GM23338 (cell line): ENCODE measurements around the gene ALKBH4. TPM values are rescaled to one million over a fixed set of nuclear protein-coding genes. Genes with fewer than 3 reads are reported as not detected.

Experiments used
- ATAC-seq: fragments of 200-7000 bp; cut with Tn5 transposase; 3 replicates; pipeline ENCODE4 v1.9.1; 2020
- DNase-seq: peaks from one replicate; pipeline ENCODE4 v3.0.0-alpha.2; 2015; ENCODE audit warnings: low spot score
- H2AFZ ChIP-seq: fragments of 200-600 bp; sonication (generic); 2 replicates; pipeline ENCODE4 v1.8.0; 2016; ENCODE audit warnings: antibody characterized with exemption, mild to moderate bottlenecking, moderate library complexity
- H3F3A ChIP-seq: fragments of 200-600 bp; sonication (generic); replicated peaks from 2 replicates; pipeline ENCODE4 v1.8.0; 2017; ENCODE audit warnings: antibody characterized with exemption, mixed run types, low read depth
- H3K27ac ChIP-seq: fragments of 200-600 bp; sonication (generic); 2 replicates; pipeline ENCODE4 v1.6.1; 2016; ENCODE audit warnings: low read depth
- H3K27me3 ChIP-seq: fragments of 200-600 bp; sonication (generic); 2 replicates; pipeline ENCODE4 v1.8.0; 2016; ENCODE audit warnings: mild to moderate bottlenecking, mixed run types, moderate library complexity; ENCODE audit not compliant: insufficient read depth
- H3K36me3 ChIP-seq: fragments of 200-600 bp; sonication (generic); 2 replicates; pipeline ENCODE4 v1.8.0; 2016; ENCODE audit warnings: mild to moderate bottlenecking; ENCODE audit not compliant: insufficient read depth
- H3K4me1 ChIP-seq: fragments of 200-600 bp; sonication (generic); 2 replicates; pipeline ENCODE4 v1.8.0; 2016; ENCODE audit warnings: mild to moderate bottlenecking, moderate library complexity; ENCODE audit not compliant: insufficient read depth
- H3K4me2 ChIP-seq: fragments of 200-600 bp; sonication (generic); 2 replicates; pipeline ENCODE4 v1.7.1; 2017; ENCODE audit warnings: mixed run types
- H3K4me3 ChIP-seq: fragments of 200-600 bp; sonication (generic); 2 replicates; pipeline ENCODE4 v1.6.1; 2016; ENCODE audit warnings: mixed run types
- H3K79me2 ChIP-seq: fragments of 200-600 bp; sonication (generic); replicated peaks from 2 replicates; pipeline ENCODE4 v1.8.0; 2017; ENCODE audit warnings: mild to moderate bottlenecking; ENCODE audit not compliant: insufficient read depth
- H3K9me2 ChIP-seq: fragments of 200-600 bp; sonication (generic); 2 replicates; pipeline ENCODE4 v1.8.0; 2017; ENCODE audit not compliant: insufficient read depth
- H4K20me1 ChIP-seq: fragments of 200-600 bp; sonication (generic); replicated peaks from 2 replicates; pipeline ENCODE4 v1.8.0; 2017; ENCODE audit warnings: mild to moderate bottlenecking; ENCODE audit not compliant: insufficient read depth
- H3K27ac Mint-ChIP-seq: 2 replicates; pipeline ENCODE4 v1.8.0; 2020; ENCODE audit warnings: inconsistent platforms, mild to moderate bottlenecking, moderate library complexity, mixed read lengths
- H3K27me3 Mint-ChIP-seq: 3 replicates; pipeline ENCODE4 v1.8.0; 2022; ENCODE audit warnings: low read depth, mild to moderate bottlenecking, moderate library complexity, mixed read lengths, inconsistent platforms; ENCODE audit not compliant: insufficient read depth, poor library complexity
- H3K36me3 Mint-ChIP-seq: 3 replicates; pipeline ENCODE4 v1.8.0; 2021; ENCODE audit warnings: low read depth, mild to moderate bottlenecking, inconsistent platforms, moderate library complexity, mixed read lengths
- H3K4me1 Mint-ChIP-seq: 3 replicates; pipeline ENCODE4 v1.8.0; 2020; ENCODE audit warnings: mild to moderate bottlenecking, inconsistent platforms, mixed read lengths
- H3K4me3 Mint-ChIP-seq: 3 replicates; pipeline ENCODE4 v1.8.0; 2021; ENCODE audit warnings: moderate library complexity, mild to moderate bottlenecking, inconsistent platforms, mixed read lengths
- H3K9me3 Mint-ChIP-seq: 3 replicates; pipeline ENCODE4 v1.8.0; 2020; ENCODE audit warnings: moderate library complexity, mild to moderate bottlenecking, inconsistent platforms, mixed read lengths
- CREB1 ChIP-seq: fragments of 250-450 bp; sonication (Bioruptor Pico); IDR thresholded peaks from 2 replicates; pipeline ENCODE4 v1.5.0; 2020; ENCODE audit warnings: low read depth, mild to moderate bottlenecking, moderate library complexity
- EZH2 ChIP-seq: fragments of 200-600 bp; sonication (generic); IDR thresholded peaks from one replicate; pipeline ENCODE4 v1.8.0; 2017; ENCODE audit warnings: antibody characterized with exemption, mild to moderate bottlenecking, low read depth; ENCODE audit not compliant: unreplicated experiment
- JUNB ChIP-seq: IDR thresholded peaks from one replicate; pipeline ENCODE4 v1.6.1; 2016; ENCODE audit warnings: antibody characterized with exemption; ENCODE audit not compliant: unreplicated experiment
- POLR2AphosphoS5 ChIP-seq: IDR thresholded peaks from 2 replicates; pipeline ENCODE4 v1.6.1; 2016; ENCODE audit warnings: antibody characterized with exemption, low read depth
- ZNF114 ChIP-seq: fragments of 250-450 bp; sonication (Bioruptor Pico); IDR thresholded peaks from 2 replicates; pipeline ENCODE4 v1.5.0; 2020; ENCODE audit warnings: mild to moderate bottlenecking, moderate library complexity
- ZNF331 ChIP-seq: fragments of 250-450 bp; sonication (Bioruptor Pico); IDR thresholded peaks from 2 replicates; pipeline ENCODE4 v1.5.0; 2020; ENCODE audit warnings: low read depth, mild to moderate bottlenecking, moderate library complexity
- polyA plus RNA-seq: library from polyadenylated mRNA; unstranded; fragments of >200 nt; fragmentation: Nextera tagmentation; extraction: Ambion mirVana; gene quantifications from 2 replicates; pipeline ENCODE4 v1.2.1, GENCODE V29; 2016
- total RNA-seq: library from RNA; depleted of rRNA; stranded (reverse); fragments of >200 nt; shearing (Covaris generic); gene quantifications from 2 replicates; pipeline ENCODE4 v1.2.3, GENCODE V29; 2014
- TF ChIP-seq, protein P1 (sequence below): IDR thresholded peaks from one replicate; pipeline ENCODE4 v1.6.1; 2018; ENCODE audit warnings: antibody characterized with exemption; ENCODE audit not compliant: unreplicated experiment
- TF ChIP-seq, protein P2 (sequence below), 2 experiments: fragments of 200-600 bp in 1 of 2; sonication (generic) in 1 of 2; conservative IDR thresholded peaks; 2 replicates each; pipeline versions ENCODE4 v1.5.1 to v1.6.1; 2016 to 2017; ENCODE audit warnings: antibody characterized with exemption in 2 of 2, low read depth in 2 of 2, mild to moderate bottlenecking in 2 of 2, moderate library complexity in 1 of 2
- TF ChIP-seq, protein P3 (sequence below): fragments of 250-450 bp; sonication (Bioruptor Pico); IDR thresholded peaks from 2 replicates; pipeline ENCODE4 v1.5.0; 2020; ENCODE audit warnings: mild to moderate bottlenecking, moderate library complexity
- TF ChIP-seq, protein P4 (sequence below): IDR thresholded peaks from 2 replicates; pipeline ENCODE4 v1.6.1; 2016; ENCODE audit warnings: antibody characterized with exemption

Gene ALKBH4
- total and polyA plus RNA-seq, 2 experiments from 2014 or later = 17.7 to 45.0 TPM

DNA sequence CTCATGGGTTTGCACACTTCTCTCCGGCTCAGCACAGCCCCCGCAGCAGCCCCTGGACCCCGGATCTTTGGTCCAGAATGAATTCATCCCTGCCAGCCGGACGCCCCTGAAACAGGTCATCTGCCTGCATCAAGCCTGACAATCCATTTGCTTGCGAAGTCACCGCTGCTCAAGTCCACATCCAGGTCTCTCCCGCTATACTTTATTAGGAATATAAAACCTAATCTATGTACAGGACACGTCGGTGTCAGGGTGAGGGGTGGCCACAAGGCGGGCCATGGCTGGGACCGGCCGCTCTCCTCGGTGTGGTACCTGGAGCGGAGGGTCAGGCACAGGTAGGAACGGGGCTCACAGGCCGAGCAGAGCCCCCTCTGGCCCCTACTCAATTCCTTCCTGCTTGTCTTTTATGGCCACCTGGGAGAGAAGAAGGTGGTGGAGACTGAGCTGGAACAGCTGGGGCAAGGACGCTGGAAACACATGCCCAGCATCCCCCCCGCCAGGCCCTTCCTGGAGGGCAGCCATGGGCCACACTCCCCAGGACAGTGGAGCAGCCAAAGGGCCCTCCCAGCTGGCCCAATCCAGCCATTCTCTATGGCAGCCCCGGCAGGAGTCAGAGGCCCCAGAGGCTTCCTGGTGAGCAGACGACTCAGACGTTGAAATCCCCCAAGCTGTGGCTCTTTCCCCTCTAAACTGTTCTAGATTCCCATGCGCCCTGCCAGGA is 8.8 kb upstream of the ALKBH4 start (continued):
- TF ChIP-seq, protein P1, sequence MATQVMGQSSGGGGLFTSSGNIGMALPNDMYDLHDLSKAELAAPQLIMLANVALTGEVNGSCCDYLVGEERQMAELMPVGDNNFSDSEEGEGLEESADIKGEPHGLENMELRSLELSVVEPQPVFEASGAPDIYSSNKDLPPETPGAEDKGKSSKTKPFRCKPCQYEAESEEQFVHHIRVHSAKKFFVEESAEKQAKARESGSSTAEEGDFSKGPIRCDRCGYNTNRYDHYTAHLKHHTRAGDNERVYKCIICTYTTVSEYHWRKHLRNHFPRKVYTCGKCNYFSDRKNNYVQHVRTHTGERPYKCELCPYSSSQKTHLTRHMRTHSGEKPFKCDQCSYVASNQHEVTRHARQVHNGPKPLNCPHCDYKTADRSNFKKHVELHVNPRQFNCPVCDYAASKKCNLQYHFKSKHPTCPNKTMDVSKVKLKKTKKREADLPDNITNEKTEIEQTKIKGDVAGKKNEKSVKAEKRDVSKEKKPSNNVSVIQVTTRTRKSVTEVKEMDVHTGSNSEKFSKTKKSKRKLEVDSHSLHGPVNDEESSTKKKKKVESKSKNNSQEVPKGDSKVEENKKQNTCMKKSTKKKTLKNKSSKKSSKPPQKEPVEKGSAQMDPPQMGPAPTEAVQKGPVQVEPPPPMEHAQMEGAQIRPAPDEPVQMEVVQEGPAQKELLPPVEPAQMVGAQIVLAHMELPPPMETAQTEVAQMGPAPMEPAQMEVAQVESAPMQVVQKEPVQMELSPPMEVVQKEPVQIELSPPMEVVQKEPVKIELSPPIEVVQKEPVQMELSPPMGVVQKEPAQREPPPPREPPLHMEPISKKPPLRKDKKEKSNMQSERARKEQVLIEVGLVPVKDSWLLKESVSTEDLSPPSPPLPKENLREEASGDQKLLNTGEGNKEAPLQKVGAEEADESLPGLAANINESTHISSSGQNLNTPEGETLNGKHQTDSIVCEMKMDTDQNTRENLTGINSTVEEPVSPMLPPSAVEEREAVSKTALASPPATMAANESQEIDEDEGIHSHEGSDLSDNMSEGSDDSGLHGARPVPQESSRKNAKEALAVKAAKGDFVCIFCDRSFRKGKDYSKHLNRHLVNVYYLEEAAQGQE = no peak
- TF ChIP-seq ZNF114 (CRISPR knock-in tag) = no peak

- Histone ChIP-seq H3K4me2 (no peak overlapping the region), H3K79me2 (no peaks in the 10 kb centered on the region), H4K20me1 (peaks cover 4% of the 10 kb centered on the region; the same call in 1 of the 2 replicates), H3K27ac (no peak overlapping the region), H3K27me3 (no peaks in the 10 kb centered on the region), H3K4me1 (no peaks in the 10 kb centered on the region), H2AFZ (no peak overlapping the region), H3K4me3 (no peak overlapping the region), H3K9me2 (no peaks in the 10 kb centered on the region), H3F3A (no peaks in the 10 kb centered on the region), H3K36me3 (no peaks in the 10 kb centered on the region)
- no peak for DNase-seq
- H3K36me3 Mint-ChIP-seq = peaks cover 13% of the 10 kb centered on the region
- ATAC-seq = no peak
- H3K4me1 Mint-ChIP-seq = no peaks in the 10 kb centered on the region
- H3K27me3 Mint-ChIP-seq = peaks cover 13% of the 10 kb centered on the region
- H3K4me3 Mint-ChIP-seq = no peak overlapping the region; the same call in 2 of the 3 replicates
- no peak overlapping the region for H3K27ac Mint-ChIP-seq
- no peaks in the 10 kb centered on the region for H3K9me3 Mint-ChIP-seq
- TF ChIP-seq, protein P2, sequence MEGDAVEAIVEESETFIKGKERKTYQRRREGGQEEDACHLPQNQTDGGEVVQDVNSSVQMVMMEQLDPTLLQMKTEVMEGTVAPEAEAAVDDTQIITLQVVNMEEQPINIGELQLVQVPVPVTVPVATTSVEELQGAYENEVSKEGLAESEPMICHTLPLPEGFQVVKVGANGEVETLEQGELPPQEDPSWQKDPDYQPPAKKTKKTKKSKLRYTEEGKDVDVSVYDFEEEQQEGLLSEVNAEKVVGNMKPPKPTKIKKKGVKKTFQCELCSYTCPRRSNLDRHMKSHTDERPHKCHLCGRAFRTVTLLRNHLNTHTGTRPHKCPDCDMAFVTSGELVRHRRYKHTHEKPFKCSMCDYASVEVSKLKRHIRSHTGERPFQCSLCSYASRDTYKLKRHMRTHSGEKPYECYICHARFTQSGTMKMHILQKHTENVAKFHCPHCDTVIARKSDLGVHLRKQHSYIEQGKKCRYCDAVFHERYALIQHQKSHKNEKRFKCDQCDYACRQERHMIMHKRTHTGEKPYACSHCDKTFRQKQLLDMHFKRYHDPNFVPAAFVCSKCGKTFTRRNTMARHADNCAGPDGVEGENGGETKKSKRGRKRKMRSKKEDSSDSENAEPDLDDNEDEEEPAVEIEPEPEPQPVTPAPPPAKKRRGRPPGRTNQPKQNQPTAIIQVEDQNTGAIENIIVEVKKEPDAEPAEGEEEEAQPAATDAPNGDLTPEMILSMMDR (conservative IDR thresholded peaks at IDR 0.05; ENCODE audit: low read depth in 2 of 2) = no peak
- TF ChIP-seq CREB1 (CRISPR knock-in tag) (no peak), ZNF114 (CRISPR knock-in tag) (no peak), ZNF331 (no peak), POLR2AphosphoS5 (no peak), JUNB (no peak), EZH2 (no peak)
- TF ChIP-seq, protein P3, sequence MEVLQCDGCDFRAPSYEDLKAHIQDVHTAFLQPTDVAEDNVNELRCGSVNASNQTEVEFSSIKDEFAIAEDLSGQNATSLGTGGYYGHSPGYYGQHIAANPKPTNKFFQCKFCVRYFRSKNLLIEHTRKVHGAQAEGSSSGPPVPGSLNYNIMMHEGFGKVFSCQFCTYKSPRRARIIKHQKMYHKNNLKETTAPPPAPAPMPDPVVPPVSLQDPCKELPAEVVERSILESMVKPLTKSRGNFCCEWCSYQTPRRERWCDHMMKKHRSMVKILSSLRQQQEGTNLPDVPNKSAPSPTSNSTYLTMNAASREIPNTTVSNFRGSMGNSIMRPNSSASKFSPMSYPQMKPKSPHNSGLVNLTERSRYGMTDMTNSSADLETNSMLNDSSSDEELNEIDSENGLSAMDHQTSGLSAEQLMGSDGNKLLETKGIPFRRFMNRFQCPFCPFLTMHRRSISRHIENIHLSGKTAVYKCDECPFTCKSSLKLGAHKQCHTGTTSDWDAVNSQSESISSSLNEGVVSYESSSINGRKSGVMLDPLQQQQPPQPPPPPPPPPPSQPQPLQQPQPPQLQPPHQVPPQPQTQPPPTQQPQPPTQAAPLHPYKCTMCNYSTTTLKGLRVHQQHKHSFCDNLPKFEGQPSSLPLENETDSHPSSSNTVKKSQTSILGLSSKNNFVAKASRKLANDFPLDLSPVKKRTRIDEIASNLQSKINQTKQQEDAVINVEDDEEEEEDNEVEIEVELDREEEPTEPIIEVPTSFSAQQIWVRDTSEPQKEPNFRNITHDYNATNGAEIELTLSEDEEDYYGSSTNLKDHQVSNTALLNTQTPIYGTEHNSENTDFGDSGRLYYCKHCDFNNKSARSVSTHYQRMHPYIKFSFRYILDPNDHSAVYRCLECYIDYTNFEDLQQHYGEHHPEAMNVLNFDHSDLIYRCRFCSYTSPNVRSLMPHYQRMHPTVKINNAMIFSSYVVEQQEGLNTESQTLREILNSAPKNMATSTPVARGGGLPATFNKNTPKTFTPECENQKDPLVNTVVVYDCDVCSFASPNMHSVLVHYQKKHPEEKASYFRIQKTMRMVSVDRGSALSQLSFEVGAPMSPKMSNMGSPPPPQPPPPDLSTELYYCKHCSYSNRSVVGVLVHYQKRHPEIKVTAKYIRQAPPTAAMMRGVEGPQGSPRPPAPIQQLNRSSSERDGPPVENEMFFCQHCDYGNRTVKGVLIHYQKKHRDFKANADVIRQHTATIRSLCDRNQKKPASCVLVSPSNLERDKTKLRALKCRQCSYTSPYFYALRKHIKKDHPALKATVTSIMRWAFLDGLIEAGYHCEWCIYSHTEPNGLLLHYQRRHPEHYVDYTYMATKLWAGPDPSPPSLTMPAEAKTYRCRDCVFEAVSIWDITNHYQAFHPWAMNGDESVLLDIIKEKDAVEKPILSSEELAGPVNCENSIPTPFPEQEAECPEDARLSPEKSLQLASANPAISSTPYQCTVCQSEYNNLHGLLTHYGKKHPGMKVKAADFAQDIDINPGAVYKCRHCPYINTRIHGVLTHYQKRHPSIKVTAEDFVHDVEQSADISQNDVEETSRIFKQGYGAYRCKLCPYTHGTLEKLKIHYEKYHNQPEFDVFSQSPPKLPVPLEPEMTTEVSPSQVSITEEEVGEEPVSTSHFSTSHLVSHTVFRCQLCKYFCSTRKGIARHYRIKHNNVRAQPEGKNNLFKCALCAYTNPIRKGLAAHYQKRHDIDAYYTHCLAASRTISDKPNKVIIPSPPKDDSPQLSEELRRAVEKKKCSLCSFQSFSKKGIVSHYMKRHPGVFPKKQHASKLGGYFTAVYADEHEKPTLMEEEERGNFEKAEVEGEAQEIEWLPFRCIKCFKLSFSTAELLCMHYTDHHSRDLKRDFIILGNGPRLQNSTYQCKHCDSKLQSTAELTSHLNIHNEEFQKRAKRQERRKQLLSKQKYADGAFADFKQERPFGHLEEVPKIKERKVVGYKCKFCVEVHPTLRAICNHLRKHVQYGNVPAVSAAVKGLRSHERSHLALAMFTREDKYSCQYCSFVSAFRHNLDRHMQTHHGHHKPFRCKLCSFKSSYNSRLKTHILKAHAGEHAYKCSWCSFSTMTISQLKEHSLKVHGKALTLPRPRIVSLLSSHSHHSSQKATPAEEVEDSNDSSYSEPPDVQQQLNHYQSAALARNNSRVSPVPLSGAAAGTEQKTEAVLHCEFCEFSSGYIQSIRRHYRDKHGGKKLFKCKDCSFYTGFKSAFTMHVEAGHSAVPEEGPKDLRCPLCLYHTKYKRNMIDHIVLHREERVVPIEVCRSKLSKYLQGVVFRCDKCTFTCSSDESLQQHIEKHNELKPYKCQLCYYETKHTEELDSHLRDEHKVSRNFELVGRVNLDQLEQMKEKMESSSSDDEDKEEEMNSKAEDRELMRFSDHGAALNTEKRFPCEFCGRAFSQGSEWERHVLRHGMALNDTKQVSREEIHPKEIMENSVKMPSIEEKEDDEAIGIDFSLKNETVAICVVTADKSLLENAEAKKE (CRISPR knock-in tag) = no peak
- TF ChIP-seq, protein P4, sequence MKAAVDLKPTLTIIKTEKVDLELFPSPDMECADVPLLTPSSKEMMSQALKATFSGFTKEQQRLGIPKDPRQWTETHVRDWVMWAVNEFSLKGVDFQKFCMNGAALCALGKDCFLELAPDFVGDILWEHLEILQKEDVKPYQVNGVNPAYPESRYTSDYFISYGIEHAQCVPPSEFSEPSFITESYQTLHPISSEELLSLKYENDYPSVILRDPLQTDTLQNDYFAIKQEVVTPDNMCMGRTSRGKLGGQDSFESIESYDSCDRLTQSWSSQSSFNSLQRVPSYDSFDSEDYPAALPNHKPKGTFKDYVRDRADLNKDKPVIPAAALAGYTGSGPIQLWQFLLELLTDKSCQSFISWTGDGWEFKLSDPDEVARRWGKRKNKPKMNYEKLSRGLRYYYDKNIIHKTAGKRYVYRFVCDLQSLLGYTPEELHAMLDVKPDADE = no peak
Measured at GRCh38 chr7:102472126-102473041, 7.7 kb upstream of the ALKBH4 start.
